Kidney (tissue), 14 donors: ENCODE measurements around the gene CLCN3. TPM values are rescaled to one million over a fixed set of nuclear protein-coding genes. Genes with fewer than 3 reads are reported as not detected.

ENCODE experiments used
- DNase-seq, 5 donors: peaks; one replicate each; pipeline ENCODE4 v3.0.0-alpha.2; 2013 to 2020
- FAIRE-seq: peaks from 2 replicates; lab custom pipeline; 2012; peaks lifted over from hg19 to GRCh38; lab: Jason Lieb, UNC
- H3K27ac ChIP-seq, 2 donors: one replicate each; pipeline ENCODE4 v1.7.0; 2013; ENCODE audit warnings: low read depth in 2 of 2, low read length in 2 of 2, inconsistent platforms in 1 of 2
- H3K27me3 ChIP-seq: one replicate; pipeline ENCODE4 v1.7.1; 2013; ENCODE audit warnings: low read length, inconsistent platforms; ENCODE audit not compliant: control insufficient read depth, insufficient read depth
- H3K36me3 ChIP-seq, 3 donors: one replicate each; pipeline versions ENCODE4 v1.7.0 to v1.7.1; 2013; ENCODE audit warnings: low read length in 3 of 3, control low read depth in 1 of 3, inconsistent platforms in 1 of 3; ENCODE audit not compliant: insufficient read depth in 3 of 3, control insufficient read depth in 2 of 3
- H3K4me1 ChIP-seq, 3 donors: one replicate each; pipeline versions ENCODE4 v1.7.0 to v1.7.1; 2013; ENCODE audit warnings: low read length in 3 of 3, inconsistent platforms in 1 of 3, low read depth in 1 of 3; ENCODE audit not compliant: control insufficient read depth in 2 of 3, insufficient read depth in 2 of 3
- H3K4me3 ChIP-seq, 3 donors: one replicate each; pipeline versions ENCODE4 v1.7.0 to v1.8.1; 2013; ENCODE audit warnings: low read length in 3 of 3, control low read depth in 1 of 3, inconsistent platforms in 1 of 3
- H3K9ac ChIP-seq, 3 donors: one replicate each; pipeline versions ENCODE4 v1.7.0 to v1.7.1; 2013; ENCODE audit warnings: low read length in 3 of 3, control low read depth in 1 of 3, inconsistent platforms in 1 of 3
- H3K9me3 ChIP-seq, 3 donors: one replicate each; pipeline versions ENCODE4 v1.7.0 to v1.7.1; 2013; ENCODE audit warnings: low read length in 3 of 3, control low read depth in 1 of 3, inconsistent platforms in 1 of 3; ENCODE audit not compliant: control insufficient read depth in 2 of 3, insufficient read depth in 1 of 3
- CTCF ChIP-seq: IDR thresholded peaks from 3 replicates; pipeline ENCODE4 v1.5.1; 2012; ENCODE audit warnings: mild to moderate bottlenecking, moderate library complexity, borderline replicate concordance; ENCODE audit not compliant: insufficient read depth; ENCODE audit errors: extremely low read depth
- intact Hi-C: fragments of 100-400 bp; cut with DNase I; formaldehyde crosslinking; loops from one replicate; pipeline ENCODE4 v1.11.1; 2022
- polyA plus RNA-seq: library from polyadenylated mRNA; stranded (reverse); fragments of 350-450 nt; fragmentation: Illumina TruSeq; extraction: RNeasy Lipid Tissue Mini Kit (QIAGEN cat#74804); gene quantifications from one replicate; pipeline ENCODE4 v1.2.3, GENCODE V29; 2014; ENCODE audit warnings: low read depth, low replicate concordance; ENCODE audit not compliant: insufficient read depth
- total RNA-seq: library from RNA; stranded (reverse); fragmentation: NEBNext Ultra II Directional; extraction: Animal tissue kit (Norgen Biotek cat#: 25700); gene quantifications from one replicate; pipeline ENCODE4 v1.2.1, GENCODE V29; 2021
- donor health status: control.
- donor health status: control.
- donor health status: control.
- donor health status: control.
- donor health status: control.
- donor health status: DM: yes; HTN: yes; CAD: no.
- donor health status: Normal renal cell carcinoma (clear cell type).

CLCN3 gene
- total and polyA plus RNA-seq, 2 donors from 2014 or later, result 16.6 to 70.2 TPM

GRCh38 chr4:169658975-169659715 is 38.8 kb downstream of the CLCN3 start:
- no peak overlapping the region for H3K4me3 ChIP-seq
- peak overlapping the region in 1 of 3 donors; percentile 38 for H3K9ac ChIP-seq
- no peaks in the 10 kb centered on the region for H3K36me3 ChIP-seq
- DNase-seq, result peak in 2 of 5 donors; percentile 11 to 14
- H3K4me1 ChIP-seq, result peaks cover 0 to 14% (median 6%) of the 10 kb centered on the region in 3 donors
- no peak for FAIRE-seq
- H3K27me3 ChIP-seq, result no peaks in the 10 kb centered on the region
- intact Hi-C loops, result no loop called here
- H3K27ac ChIP-seq, result no peak overlapping the region
- no peak for TF ChIP-seq CTCF
- H3K9me3 ChIP-seq, result no peaks in the 10 kb centered on the region

- intact Hi-C loops, result no loop called here
Observed at GRCh38 chr4:169659716-169660670, 39.6 kb downstream of the CLCN3 start.

GRCh38 chr4:169660929-169661328 is 40.6 kb downstream of the CLCN3 start:
- Histone ChIP-seq H3K4me1 (peaks cover 0 to 20% (median 6%) of the 10 kb centered on the region in 3 donors), H3K9me3 (no peaks in the 10 kb centered on the region), H3K4me3 (no peak overlapping the region), H3K27me3 (no peaks in the 10 kb centered on the region), H3K9ac (peak overlapping the region in 1 of 3 donors; percentile 32), H3K36me3 (no peaks in the 10 kb centered on the region), H3K27ac (no peak overlapping the region)
- no peak for TF ChIP-seq CTCF
- DNase-seq (no peak), FAIRE-seq (peak; percentile 57)
- intact Hi-C loops, result no loop called here

More at GRCh38 chr4:169659716-169660670, 39.6 kb downstream of the CLCN3 start:
- H3K4me3 ChIP-seq, result peak overlapping the region; percentile 51 to 72 (median 57)
- no peaks in the 10 kb centered on the region for H3K27me3 ChIP-seq
- peak overlapping the region; percentile 24 to 79 for H3K27ac ChIP-seq
- no peak for TF ChIP-seq CTCF
- peaks cover 0 to 14% (median 6%) of the 10 kb centered on the region in 3 donors for H3K4me1 ChIP-seq
- no peaks in the 10 kb centered on the region for H3K36me3 ChIP-seq
- peak; percentile 95 for FAIRE-seq
- H3K9me3 ChIP-seq, result no peaks in the 10 kb centered on the region
- peak; percentile 73 to 96 (median 80) for DNase-seq
- H3K9ac ChIP-seq, result peak overlapping the region; percentile 38 to 58 (median 46)
